Activated CD4-positive, CD25-positive, alpha-beta regulatory T cell treated with anti-CD3 and anti-CD28 coated beads, Interleukin-2, amount 50 U/mL, for 16 hours (primary cell): ENCODE measurements around the gene MIPOL1.
"Not testable (repeated sequence)": the region's sequence is repeated elsewhere in the genome, so short reads cannot be mapped to it uniquely, and the experiment has no call there.

Source experiments
- DNase-seq: peaks from one replicate; pipeline ENCODE4 v3.0.0-alpha.2; 2020; ENCODE audit warnings: low read depth, low spot score

MIPOL1 gene

DNA sequence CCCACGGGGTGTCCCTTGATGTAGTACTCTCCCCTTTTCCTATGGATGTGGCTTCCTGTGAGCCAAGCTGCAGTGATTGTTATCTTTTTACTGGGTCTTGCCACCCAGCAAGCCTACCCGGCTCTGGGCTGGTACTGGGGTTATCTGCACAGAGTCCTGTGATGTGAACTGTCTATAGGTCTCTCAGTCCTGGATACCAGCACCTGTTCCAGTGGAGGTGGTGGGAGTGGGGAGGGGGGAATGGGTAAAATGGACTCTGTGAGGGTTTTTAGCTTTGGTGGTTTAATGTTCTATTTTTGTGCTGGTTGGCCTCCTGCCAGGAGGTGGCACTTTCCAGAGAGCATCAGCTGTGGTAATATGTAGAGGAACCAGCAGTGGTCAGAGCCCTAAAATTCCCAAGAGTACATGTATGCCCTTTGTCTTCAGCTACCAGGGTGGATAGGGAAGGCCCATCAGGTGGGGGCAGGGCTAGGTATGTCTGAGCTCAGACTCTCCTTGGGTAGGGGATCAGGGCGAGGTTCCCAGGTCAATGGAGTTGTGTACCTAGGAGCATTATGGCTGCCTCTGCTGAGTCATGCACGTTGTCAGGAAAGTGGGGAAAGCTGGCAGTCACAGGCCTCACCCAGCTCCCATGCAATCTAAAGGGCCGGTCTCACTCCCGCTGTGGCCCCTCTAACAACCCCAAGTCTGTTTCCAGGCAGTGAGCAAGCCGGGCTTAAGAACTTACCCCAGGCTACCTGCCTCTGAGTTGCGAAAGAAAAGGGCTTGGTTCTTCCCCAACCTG, 199.6 kb downstream of the MIPOL1 start:
- DNase-seq, result not testable (repeated sequence)

DNA sequence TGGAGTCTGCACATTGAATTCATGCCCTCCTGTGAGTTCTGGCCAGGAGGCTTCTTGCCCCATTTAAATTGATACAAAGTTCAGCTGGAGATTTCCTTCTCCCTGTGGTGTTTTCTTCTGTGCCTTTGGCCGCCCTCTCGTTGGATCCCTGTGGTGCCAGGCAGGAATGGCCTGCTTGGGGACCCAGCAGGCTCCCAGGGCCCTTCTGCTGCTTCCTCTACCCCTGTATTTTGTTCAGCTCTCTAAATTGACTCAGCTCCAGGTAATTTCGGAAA, 200.1 kb downstream of the MIPOL1 start:
- DNase-seq, result no peak

DNA sequence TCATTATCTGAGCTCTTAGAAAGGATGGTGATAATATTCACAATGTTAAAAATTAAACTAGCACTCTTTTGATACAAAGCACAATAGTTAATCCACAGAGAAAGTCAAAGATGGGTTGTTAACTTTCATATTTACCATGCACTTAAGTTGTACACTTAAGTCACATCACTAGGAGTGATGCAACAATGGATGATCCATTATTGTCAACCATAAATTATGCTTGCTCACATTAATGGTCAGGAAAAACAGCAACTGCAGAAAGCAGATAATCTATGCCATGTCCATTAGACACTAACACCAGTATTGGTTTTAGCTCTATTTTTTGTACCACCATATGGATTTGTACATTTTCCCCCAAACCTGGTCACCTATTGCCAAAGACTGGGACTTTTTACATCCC, 201.8 kb downstream of the MIPOL1 start:
- no peak for DNase-seq

DNA sequence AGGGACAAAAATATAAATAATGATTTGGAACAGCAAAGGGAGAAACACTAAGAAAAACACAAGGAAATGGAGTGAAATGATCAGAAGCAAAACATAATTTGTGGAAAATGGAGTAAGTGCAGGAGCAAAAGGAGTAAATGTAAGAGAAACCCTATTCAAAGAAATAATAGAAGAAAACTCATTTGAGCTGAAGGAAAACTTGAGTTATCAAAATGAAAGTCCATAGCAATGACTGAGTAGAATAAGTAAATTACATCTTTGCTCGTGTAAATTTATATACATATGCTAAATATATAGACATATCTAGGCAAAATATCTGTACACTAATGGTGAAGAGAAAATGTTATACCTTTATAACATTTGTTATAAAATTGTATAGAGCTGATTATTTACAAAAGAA, 203.4 kb downstream of the MIPOL1 start:
- DNase-seq, result no peak

DNA sequence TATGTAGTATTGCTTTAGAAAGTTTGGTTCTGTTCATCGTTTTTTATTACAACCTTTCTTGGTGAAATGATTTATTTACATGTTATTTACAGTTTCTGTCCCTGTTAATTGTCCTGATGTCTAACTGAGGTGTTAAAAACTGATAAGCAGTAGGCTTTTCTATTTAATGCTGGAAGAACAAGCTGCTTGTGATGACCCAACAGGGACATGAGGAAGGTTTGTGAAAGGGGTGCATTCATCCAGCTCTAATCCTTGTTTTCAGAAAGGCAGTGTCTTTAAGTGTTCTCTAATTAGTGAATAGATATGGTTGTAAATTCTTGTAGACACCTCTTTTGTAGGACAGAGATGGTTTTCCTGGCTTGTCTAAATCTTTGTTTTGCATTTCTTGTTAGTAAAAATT, 205.9 kb downstream of the MIPOL1 start:
- no peak for DNase-seq

DNA sequence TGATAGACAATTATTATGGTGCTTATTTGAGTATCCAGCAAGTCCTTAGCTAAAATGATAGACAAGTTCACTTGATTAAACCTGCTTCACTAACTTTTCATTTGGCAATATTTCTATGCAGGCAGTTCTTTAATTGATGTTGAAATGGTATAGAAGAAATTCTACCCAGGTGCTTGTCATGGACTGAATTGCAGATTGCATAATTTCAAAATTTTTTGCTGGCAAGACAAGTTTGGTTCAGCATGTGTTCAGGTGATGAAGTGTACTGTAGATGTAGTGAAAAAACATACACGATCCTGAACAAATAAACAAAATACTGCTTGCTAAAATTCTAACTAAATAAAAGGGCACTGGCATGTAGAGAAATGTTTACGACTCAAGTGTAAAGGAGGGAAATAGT, 208.4 kb downstream of the MIPOL1 start:
- no peak for DNase-seq

DNA sequence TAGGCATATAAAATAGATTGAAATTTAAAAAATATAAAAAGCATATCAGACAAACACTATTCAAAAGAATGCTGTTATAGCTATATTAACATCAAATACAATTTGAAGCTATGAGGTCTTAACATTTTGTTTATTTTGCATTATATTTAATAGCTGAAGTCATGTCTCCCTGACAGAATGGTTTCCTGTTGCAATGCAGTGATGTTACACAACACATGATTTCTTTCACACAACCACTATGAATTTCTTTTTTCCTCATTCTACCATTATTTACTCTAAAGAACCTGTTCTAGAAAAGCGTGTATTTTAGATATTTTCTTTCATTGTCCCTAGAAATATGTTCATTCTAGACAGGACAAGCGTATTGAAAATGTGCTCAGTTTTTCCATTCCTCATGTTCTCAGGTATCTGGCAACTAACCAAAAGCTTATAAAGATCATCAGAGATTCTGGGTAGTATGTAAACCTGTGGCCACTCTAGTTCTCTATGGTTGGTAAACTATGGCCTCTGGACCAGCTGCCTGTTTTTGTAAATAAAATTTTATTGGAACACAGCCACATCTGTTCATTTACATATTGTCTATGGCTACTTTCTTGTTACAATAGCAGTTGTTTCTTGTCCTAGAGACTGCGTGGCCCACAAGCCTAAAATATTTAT, 213.5 kb downstream of the MIPOL1 start:
- no peak for DNase-seq

DNA sequence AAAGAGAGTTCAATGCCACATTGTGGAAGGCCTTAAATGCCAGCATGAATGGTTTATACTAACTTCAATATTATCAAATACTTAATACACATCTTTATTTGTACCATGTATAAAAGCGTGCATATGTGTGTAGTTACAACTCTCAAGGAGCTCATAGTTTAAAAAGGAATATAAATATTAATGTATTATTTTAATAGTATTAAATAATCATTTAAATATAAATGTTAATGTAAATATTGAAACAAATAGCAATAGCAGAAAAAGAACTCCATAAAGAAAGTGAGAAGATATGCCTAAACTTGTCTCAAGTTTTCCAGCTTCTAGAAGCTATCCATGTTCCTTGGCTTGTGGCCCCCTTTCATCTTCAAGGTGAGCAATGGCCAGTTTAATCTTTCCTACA, 215.3 kb downstream of the MIPOL1 start:
- DNase-seq, result no peak

DNA sequence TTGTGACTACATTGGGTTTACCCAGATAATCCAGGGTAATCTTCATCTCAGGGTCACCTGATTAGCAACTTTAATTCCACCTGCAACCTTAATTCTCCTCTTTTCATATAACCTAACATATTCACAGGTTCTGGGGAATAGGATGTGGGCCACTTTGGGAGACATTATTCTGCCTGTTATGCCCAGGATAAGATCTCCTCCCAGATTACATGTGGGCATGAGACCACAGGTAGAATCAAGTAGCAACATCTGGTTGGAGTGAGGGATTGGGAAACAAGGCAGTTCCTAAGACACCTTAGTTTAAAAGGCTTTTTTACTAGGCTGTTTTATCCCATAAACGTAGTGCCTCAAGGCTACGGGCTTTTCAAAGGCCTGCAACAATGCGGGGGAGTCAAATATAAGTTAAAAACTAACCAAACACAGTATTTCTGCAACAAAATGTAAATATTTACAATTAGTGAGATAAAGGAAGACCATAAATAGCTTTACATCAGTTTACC, 215.8 kb downstream of the MIPOL1 start:
- no peak for DNase-seq

DNA sequence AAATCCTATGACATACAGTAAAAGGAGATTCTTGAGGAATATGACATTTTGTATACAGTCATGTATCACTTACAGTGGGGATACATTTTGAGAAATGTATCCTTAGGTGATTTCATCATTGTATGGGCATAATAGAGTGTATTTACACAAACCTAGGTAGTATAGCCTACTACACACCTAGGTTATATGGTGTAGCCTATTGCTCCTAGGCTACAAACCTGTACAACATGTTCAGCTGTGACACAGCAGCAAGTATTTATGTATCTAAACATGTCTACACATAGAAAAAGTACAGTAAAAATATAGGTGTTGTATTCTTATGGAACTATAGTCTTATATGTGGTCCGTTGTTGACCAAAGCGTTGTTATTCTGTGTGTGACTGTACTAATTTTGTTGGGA, 218.5 kb downstream of the MIPOL1 start:
- no peak for DNase-seq

DNA sequence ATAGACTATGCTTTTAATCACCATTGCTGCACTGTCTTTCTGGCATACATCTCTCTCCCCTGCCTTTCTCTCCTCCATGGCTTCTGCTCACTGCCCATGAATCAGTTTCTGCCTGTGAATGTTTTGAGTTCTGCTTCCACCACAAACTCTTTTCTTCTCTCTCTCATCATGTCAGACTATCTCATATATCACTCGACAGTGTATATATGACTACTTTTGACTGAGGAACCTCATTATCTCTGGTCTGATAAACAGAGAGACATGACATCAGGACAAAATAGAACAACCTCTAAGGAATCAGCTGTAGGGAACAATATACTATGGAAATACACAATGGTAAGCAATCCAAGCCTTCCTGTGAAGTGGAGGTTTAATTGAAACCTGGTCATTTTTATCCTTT, 219.4 kb downstream of the MIPOL1 start:
- DNase-seq, result no peak

DNA sequence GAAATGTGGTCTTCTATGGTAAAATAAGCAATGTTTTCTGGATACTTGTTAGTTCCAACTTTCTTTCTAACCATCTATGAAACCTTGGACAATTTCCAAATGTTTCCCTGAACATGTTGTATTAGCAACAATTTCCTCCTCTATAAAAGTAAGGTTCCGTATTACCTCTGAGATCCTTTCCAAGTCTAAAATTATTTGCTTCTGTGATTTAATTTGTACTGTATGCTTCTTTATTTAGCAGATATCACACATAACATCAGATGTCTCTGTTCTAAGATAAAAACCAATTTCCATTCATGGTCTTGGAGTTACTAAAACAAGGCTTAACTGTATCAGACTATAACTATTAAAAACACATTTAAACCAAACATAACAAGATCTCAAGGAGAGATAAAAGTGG, 220.1 kb downstream of the MIPOL1 start:
- DNase-seq, result no peak

DNA sequence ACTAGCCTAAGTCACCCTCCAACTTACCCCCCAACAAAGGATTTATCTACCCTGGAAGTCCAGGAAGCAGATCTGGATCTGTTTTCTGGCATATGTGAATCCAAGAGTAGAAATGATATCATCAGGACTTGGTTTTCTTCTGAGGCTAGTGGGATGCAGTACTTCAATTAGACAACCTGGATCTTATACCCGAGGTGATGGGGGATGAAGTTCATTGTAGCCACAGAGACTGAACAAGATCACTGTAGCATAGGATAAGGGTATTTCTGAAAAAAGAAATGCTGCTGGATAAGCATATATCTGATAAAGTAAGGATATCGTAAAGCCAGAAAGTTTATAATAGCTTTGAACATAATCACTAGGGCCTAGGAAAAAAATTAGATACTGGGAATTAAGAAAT, 222.9 kb downstream of the MIPOL1 start:
- DNase-seq, result no peak

DNA sequence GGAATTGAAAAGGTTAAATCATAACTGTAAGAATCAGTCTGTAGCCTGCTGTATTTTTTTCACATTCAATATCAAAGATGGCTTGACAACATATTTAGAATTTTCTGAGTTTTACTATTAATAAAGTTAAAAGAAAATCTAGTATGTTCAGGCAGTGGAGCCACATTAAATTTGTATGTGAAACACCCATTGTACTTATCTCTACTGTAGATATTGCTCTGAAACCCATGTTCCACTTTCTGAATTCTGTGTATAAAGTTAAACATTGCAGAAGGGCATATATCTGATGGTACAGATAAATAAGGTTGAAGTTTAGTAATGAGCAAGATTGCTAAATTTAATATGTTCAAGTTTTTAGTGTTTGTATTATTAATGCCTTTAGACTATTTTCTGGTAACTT, 224.6 kb downstream of the MIPOL1 start:
- DNase-seq, result no peak

DNA sequence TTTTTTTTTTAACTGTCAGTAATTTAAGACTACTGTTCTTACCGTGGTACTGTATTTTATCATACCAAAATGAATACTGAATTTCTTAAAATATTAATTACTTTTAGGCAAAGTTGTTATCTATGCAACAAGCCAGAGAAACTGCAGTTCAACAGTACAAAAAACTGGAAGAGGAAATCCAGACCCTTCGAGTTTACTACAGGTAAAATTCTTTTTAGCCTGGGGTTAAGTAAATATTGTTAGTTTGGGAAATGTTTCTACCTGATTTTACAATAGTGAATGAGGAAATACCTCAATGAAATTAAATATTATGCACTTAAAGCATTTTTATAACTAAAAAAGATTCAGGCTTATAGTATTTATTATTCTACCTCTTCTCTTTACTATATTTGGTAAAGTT, 225.0 kb downstream of the MIPOL1 start:
- no peak for DNase-seq

DNA sequence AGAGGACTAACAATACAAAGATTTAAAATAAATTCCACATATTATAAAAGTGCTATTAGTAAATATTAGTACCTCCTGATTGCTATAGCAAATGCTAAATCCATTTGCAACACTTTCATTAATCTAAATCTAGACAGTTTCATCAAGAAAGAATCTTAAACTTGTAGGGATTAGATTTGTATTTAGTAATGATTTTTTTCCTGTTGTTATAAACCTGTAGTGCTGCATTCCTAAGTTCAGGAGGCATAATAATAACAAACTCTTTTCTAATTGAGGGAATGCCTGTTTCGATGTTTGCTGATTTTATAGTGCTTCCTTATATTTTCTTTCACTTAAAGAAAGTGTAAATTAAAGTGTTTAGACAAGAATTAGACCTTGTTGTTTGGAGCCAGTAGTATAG, 231.2 kb downstream of the MIPOL1 start:
- DNase-seq, result no peak

DNA sequence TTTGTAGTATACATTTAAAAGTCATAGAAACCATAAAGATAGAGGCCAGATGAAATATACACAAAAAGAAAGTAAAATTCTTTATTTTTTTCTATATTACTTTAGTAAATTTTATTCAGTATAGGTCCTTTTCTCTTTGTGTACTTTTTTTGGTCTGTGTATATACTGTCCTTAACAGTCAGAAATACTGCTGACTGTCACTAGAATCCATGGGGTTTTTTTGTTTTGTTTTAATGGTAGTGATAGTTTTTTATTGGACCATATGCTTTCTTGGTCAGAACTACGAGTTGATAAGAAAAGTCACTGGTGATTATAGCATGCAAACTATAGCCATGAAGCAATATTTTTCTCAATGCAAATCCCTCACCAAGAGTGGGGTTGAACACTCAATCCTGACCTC, 231.9 kb downstream of the MIPOL1 start:
- DNase-seq, result no peak

DNA sequence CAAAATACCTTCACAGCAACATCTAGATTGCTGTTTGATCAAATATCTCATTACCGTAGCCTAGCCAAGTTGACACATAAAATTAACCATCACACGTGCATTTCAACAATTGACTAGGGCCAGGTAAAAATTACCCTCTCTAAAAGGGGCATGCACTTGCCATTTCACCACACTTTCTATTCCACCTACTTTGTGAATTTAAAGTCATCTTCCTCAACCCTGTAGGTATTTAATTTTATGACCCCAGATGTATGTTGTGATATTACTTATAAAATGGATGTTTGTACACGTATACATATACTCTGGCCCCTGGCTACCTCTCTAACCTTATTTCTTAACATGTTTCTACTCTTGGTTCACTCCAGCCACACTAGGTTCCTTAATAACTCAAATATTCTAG, 237.1 kb downstream of the MIPOL1 start:
- DNase-seq, result no peak

DNA sequence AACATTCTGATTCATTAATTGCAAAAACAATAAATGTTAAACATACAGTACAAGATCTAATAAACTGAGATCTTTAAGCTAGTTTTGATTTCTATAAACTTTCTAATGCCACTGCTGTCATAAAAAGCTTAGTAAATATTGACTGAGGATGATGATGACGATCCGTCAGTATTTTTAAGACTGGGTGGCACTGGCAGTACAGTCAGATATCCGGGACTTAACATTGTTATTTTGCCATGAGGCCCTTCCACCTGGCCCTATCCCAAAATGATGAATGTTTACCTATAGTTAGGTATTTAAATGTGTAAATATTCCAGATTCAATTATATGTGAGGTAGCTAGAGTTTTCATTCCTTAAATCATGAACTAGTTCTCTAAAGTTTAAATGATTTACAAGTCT, 238.8 kb downstream of the MIPOL1 start:
- DNase-seq, result no peak

DNA sequence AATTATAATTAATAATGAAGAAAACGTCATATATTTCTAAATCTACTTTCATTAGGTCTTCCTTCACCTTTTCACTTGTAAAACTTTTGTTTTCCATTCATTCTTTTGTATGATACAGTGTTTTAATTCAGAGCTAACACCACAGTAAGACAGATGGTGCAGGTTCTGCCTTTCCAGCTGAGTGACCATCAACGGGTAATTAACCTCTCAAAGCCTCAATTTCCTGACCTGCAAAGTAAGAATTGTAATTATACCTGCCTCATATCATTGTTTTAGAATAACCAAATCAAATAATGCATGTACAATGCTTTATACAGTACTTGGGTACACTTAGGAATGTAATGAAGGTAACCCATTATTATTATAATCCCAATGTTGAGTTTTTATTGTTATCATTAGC, 239.8 kb downstream of the MIPOL1 start:
- no peak for DNase-seq

DNA sequence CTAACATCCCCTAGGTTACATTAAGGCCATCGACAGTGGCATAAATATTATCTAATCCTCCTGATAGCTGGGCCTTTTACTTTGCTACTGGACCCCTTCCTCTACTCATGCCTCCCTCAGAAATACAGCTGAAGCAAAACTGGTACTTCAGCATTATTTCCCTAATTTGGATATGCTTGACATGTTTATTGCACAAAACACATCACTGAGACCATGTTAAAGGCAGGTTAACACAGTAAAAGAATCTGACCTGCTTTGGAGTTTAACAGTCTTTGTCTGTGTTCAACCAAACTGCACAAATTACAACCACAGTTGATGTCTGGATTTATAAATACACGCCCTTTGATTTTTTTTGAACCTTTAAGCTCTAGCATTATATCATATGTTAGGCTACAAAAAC, 240.7 kb downstream of the MIPOL1 start:
- no peak for DNase-seq

DNA sequence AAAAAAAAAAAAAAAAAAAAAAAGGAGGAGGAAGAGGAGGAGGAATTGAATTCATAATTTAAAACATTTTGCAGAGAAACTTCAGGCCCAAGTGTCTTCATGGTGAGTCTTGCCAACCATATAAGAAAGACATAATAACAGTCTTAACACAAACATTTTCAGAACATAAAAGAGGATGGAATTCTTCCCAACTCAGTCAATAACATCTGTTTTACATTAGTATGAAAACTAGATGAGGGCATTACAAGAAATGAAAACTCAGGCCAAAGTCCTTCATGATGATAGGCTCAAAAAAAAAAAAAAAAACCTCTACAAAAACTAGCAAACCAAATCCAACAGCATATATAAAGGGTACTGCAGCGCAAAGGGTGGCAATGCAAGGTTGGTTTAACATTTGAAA, 245.7 kb downstream of the MIPOL1 start:
- DNase-seq, result no peak

DNA sequence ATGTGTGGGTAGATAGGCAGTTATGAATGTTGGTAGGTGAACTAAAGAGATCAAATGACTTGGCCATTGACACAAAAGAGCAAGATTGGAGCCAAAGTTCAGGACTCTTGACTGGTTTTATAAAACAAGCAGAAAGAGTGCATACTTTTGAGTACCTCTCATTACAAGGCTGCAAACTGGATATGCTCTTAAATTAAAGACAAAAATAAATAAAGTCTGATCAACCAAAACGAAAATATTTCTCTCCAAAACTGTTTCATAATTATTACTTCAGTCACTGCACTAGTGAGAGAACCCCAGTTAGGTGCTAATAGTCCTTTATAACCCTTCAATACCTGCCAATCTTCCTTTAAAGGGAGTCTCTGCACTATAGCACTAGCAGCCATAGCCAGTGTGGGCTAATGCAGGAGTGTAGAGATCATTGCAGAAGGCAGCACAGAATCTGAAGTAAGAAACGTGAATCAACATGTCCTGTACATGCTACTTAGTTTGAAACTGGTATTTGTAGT, 250.2 kb downstream of the MIPOL1 start:
- no peak for DNase-seq
